Measurements from ENCODE around the gene COQ10A.

The COQ10A gene

GRCh38 chr12:56304276-56304675 is 37.5 kb downstream of the COQ10A start:
- no peak for TF ChIP-seq CTCF (conservative IDR thresholded peaks at IDR 0.05; ENCODE audit: low read depth)
- no peak for DNase-seq (ENCODE audit: low spot score)
- ChIA-PET POLR2A (ENCODE audit: low non-redundant PET) (no interaction called here), CTCF (no interaction called here)
- peak overlapping the region; percentile 26 for H3K27ac ChIP-seq

- peak overlapping the region; percentile 26 for H3K27ac ChIP-seq
- POLR2A ChIA-PET (ENCODE audit: low non-redundant PET) = no interaction called here
- TF ChIP-seq CTCF (conservative IDR thresholded peaks at IDR 0.05; ENCODE audit: low read depth) = no peak
- no peak for DNase-seq (ENCODE audit: low spot score)
- CTCF ChIA-PET = no interaction called here
Measured at GRCh38 chr12:56304872-56305590, 38.3 kb downstream of the COQ10A start.

- POLR2A ChIA-PET (ENCODE audit: low non-redundant PET) = no interaction called here
- CTCF ChIA-PET = interaction anchor here (0.6 kb wide), 1 partner anchor 15 kb away, joined by 4 read pairs; no protein-coding TSS in a partner anchor
Measured at GRCh38 chr12:56307221-56307965, 40.7 kb downstream of the COQ10A start.

GRCh38 chr12:56308714-56309113 is 42.0 kb downstream of the COQ10A start:
- TF ChIP-seq CTCF (conservative IDR thresholded peaks at IDR 0.05; ENCODE audit: low read depth) = no peak
- H3K27ac ChIP-seq = no peak overlapping the region
- ChIA-PET POLR2A (ENCODE audit: low non-redundant PET) (no interaction called here), CTCF (interaction anchor here (1.2 kb wide), 1 partner anchor 10 kb away, joined by 5 read pairs; no protein-coding TSS in a partner anchor)
- DNase-seq (ENCODE audit: low spot score) = no peak

More at GRCh38 chr12:56307221-56307965, 40.7 kb downstream of the COQ10A start:
- H3K27ac ChIP-seq = peak overlapping the region; percentile 47
- TF ChIP-seq CTCF (conservative IDR thresholded peaks at IDR 0.05; ENCODE audit: low read depth) = no peak
- DNase-seq (ENCODE audit: low spot score) = no peak

- ChIA-PET CTCF (interaction anchor here (0.5 kb wide), 1 partner anchor 83 kb away, joined by 3 read pairs; no protein-coding TSS in a partner anchor), POLR2A (ENCODE audit: low non-redundant PET) (interaction anchor here (0.5 kb wide), 1 partner anchor 10 kb away, joined by 4 read pairs; no protein-coding TSS in a partner anchor)
- DNase-seq (ENCODE audit: low spot score) = no peak
- TF ChIP-seq CTCF (conservative IDR thresholded peaks at IDR 0.05; ENCODE audit: low read depth) = no peak
- 0 out of 2 replicates have a peak overlapping the region, but pooled peaks have one; percentile 1 for H3K27ac ChIP-seq
Measured at GRCh38 chr12:56311003-56311402, 44.3 kb downstream of the COQ10A start.

- ChIA-PET CTCF (interaction anchor here (0.6 to 1.2 kb wide), 2 partner anchors 17 to 395 kb away, joined by 3 read pairs; no protein-coding TSS in a partner anchor), POLR2A (ENCODE audit: low non-redundant PET) (interaction anchor here (0.5 kb wide), 1 partner anchor 54 kb away, joined by 3 read pairs; no protein-coding TSS in a partner anchor)
- no peak for TF ChIP-seq CTCF (conservative IDR thresholded peaks at IDR 0.05; ENCODE audit: low read depth)
- H3K27ac ChIP-seq = peak overlapping the region; percentile 91
- DNase-seq (ENCODE audit: low spot score) = no peak
Measured at GRCh38 chr12:56315249-56315621, 48.5 kb downstream of the COQ10A start.

Measured in RWPE1 (cell line).